Colon (tissue), 2 donors: ENCODE results near the gene PRLR.
A peak's percentile ranks its signal among the peaks of the same experiment; 100 is the strongest.

ENCODE experiments used
- FAIRE-seq: peaks from 2 replicates; lab custom pipeline; 2012; peaks lifted over from hg19 to GRCh38; lab: Jason Lieb, UNC
- donor health status: control.
- donor health status: control.

PRLR gene

DNA sequence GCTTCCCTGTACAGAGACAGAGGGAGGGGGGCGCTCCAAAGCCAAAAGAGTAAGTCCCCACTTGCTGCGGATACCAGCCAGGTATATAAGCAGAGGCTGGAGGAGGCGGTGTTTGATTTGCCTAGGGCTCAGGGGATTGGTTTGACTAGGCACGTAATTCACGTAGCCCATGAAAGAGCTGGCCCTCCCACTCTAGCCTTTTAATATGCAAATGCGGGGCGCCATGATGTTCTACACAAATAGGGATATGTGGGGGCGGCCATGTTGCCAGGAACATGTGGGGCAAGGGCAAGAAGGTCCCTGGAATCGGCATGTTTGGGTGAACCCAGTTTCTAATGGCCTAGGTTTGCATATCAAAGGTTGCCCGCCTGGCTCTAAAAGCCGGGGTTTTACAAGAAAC, 3.3 kb upstream of the PRLR start:
- FAIRE-seq, result no peak

DNA sequence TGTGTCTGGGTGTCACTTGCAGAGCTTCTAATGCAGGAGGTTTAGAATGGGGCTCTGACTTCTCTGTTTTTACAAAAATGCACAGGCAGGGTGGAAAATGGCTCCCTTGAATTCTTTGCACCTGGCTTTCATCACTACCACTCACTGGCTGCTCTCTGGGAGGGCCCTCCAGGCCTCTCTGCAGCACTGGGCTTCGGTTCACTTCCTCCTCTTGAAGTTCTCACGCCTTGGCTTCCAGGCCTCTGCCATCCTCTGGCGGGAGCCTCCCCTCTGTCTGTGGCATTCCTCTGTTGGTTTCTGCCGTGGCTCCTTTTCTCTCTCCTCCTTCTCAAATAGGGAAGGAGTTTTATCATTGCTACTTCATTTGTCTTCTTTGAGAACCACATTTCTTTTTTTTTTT, 2.8 kb upstream of the PRLR start:
- no peak for FAIRE-seq

DNA sequence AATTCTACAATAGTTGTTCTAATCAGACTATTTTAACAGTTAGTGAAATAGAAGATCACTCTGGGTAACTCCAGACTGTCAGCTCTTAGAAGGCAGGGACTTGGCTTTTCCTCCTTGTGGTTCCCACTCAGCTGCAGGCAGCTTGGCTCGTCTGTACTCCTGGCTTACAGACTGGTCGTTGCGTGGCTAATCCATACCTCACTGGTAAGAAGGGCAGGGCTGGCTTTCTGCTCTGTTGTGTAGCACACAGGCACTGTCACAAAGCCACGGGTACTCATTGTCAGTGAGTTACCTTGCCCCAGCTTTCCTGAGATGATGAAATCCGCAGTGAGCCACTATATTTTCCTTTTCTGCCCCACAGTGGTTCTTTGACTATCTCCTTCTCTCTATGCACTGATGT, 1.8 kb upstream of the PRLR start:
- no peak for FAIRE-seq

DNA sequence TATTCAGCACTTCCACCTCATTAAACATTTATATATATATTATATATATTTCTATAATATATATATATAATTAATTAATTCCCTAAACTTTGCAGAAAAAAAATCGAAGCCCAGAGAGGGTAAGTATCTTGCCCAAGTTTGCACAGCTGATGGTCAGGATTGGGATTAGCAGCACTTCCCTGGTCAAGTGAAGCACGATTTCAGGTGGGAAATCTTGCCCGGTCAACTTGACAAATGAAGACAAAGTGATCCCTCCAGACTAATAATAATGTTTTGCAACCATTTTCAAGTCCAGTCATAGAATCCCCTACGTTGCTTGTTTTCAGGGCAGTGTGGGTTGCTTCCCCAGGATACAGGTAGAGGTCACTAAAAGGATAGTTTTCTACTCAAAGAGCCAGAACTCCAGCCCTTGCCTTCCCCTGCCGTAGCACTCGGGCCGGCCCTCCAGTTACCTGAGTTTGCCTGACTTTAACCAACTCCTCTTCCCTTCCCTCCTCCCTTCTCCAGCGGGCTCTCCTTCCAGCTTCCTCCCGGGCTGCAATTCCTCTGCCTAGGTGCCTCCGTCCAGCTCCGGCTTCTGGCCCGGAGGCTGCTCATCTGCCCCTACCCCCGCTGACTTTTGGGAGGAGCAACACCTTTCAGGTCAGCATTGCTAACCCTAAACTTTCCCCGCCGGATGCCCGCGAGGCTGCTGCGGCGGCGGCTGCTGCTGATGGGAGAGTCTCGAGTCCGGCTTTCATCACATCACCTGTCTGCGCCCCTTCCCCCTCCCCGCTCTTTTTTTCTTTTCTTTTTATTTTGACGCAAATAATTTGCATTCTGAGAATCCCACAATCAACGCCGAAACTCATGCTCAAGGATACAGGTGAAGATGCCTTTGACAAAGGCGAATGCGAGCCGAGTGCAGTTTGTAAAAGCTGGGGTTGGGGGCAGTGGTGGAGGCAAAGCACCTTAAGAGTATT, 930 bp downstream of the PRLR start:
- FAIRE-seq, result no peak

GRCh38 chr5:35228310-35228709, 2.0 kb downstream of the PRLR start:
- FAIRE-seq, result no peak

GRCh38 chr5:35227720-35228119, 2.6 kb downstream of the PRLR start:
- FAIRE-seq, result no peak

DNA sequence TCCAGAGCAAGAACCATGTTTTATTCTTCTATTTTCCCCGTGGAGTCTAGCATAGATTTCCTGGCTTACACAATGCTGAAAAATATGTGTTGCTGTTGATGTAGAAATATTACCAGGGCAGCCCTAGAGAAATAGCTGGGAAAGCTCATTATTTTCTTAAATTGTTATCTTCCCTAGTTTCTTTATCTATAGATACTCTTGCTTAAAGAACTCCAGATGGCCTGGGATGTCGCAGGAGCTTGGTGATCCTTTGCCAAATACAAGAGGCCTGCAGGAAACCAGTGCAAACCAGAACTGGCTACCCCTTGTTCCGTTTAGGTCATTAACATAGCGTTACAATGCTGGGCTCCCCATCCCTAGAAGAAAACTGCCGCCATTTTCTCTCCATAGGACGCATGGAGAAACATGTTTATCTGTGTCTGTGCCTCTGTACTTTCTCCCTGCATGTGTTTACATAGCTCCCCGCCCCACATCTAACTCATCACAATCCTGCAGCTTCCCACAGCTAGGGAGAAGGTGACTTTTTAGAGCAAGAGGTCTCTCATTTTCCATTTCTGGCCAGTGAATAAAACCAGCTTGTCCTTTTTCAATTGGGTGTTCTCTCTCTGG, 6.4 kb downstream of the PRLR start:
- FAIRE-seq, result no peak

DNA sequence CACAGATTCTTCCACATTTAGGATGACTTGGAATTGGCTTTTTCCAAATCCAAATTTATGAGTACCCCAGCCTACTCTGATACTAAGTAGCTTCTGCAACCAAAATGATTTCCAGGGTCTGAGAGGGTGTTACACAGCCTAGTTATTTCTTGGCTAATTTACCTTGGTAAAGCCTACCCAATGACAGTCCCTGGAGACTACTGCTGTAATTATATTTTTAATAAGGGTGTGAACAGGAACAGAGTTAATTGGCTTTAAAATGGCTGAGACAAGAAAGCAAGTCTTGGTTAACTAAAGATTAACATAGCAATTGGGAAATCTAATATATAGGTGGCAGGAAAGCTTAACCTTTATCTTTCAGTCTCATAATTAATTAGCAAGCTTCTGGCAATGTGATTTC, 9.3 kb downstream of the PRLR start:
- FAIRE-seq, result no peak

DNA sequence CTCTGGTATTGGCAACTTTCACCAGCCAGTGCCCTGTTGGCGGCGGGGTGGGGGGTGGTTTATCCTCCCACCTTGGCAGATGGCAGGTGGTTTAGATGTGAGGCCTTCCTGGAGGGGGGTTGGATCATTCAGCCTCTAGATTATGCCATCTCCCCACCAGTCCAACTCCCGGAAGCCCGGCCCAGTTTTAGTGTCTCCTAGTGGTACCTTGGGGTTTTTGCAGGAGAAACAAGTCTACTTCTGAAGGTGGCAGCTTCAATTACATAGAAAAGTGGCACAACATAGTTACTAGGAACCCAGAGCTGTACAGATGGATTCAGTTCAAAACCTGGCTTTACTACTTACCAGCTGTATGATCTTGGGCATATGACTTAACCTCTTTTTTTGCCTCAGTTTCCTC, 11.3 kb downstream of the PRLR start:
- no peak for FAIRE-seq

GRCh38 chr5:35214051-35214450, 16.2 kb downstream of the PRLR start:
- no peak for FAIRE-seq

DNA sequence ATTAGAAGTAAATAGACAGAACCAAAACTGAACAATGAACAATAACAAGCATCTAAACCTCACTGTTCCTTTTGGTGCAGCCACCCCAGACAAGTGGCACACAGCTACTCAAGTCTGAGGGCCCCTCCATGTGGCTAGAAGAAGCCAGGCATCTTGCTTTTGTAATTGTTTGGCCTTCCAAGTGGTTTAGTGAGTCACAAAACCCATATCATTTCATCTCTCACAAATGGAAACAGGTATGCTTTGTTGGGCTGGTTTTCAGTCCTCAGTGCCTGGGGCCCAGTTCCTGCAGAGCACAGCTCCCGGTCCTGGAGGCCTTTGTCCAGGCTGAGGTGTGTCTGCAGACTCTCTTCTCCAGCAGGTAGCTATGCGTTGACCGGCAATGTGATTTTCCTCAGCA, 16.7 kb downstream of the PRLR start:
- FAIRE-seq, result no peak

DNA sequence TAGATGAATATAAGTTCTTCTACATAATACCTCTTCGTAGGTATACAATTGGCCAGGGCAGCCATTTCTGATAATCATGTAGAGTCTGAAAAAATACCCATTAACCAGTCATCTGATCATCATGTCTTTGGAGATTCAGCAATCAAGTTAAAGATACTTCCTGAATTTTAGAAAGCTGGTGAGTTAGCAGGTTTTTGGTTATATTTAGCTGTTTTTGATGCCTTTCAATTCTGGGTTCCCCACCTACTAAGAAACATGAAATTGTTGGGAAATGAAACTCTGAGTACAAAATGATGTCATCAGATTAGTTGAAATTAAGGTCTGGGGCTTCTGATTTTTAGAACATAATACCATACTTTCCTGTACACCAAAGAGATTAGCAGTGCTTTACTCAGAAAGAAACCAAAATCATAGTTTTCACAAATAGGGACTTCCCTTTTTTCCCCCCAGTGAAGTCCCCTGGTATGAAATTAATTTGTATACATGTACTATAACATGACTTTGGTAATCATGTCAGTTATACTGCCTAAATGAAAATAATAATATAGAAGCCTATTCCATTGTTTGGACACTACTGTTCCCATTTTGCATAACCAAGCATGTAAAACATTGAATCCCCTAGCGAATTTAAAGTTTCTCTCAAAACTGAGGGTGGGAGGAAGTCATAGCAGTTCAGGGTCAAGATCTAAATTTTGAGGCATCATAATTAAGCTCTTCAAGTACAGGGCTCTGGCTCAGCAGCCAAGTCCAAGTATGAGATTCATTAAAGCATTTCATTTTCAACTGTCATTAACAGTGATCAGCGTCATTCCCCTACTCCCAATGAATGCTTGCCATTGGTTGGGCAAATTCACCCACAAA, 17.9 kb downstream of the PRLR start:
- no peak for FAIRE-seq

DNA sequence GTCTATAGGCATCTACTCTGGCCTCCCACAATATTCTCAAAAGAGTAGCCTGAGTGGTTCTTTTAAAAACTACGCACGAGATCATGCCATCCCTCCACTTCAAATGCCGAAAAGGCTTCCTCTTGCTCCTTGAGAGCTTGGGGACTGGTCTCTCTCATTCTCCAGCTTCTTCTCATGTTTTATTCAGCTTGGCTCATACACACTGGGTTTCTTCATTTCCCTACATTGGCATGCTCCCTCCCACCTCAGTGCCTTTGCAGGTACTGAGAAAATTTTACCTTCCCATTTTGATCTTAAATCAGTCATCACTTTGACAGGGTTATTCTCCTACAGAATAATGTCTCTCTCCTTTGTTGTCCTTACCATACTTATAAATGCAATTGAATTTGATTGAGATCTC, 20.4 kb downstream of the PRLR start:
- no peak for FAIRE-seq

- FAIRE-seq, result no peak
Observed at GRCh38 chr5:35205606-35206005, 24.7 kb downstream of the PRLR start.

DNA sequence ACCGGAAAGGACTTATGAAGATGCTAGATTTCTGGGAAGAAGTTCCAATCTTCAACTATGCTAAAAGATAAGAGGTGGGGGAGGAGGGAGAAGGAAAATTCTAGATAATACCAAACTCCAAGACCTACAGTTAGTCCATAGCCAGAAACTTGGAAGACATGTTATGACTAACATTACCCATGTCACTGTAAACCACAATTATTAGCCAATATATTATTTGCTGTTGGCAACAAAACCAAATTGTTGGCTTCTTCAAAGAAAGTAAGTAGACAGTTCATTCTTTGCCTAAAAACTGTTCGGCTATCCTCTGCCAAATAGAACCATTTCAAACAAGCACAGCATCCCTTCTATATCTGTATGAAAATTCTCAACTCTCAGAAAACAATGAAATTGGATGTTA, 25.1 kb downstream of the PRLR start:
- no peak for FAIRE-seq

DNA sequence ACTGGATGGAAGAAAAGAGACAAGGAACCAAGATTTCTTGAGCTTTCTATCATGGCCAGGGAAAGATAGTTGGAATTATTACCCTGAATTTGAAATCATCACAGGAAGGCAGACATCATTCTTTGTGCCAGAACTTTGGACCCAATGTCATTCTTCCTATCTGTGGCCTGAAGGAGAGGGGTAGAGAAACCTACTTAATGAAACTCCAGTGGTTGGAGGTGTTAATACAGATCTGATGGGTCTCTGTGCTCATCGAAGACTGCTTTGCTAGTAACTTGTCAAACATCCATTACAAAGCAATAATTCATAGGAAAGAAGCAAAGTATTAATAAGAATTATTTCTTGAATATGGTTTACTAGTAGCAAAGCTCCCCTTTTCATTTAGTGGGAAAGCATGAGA, 26.9 kb downstream of the PRLR start:
- no peak for FAIRE-seq

DNA sequence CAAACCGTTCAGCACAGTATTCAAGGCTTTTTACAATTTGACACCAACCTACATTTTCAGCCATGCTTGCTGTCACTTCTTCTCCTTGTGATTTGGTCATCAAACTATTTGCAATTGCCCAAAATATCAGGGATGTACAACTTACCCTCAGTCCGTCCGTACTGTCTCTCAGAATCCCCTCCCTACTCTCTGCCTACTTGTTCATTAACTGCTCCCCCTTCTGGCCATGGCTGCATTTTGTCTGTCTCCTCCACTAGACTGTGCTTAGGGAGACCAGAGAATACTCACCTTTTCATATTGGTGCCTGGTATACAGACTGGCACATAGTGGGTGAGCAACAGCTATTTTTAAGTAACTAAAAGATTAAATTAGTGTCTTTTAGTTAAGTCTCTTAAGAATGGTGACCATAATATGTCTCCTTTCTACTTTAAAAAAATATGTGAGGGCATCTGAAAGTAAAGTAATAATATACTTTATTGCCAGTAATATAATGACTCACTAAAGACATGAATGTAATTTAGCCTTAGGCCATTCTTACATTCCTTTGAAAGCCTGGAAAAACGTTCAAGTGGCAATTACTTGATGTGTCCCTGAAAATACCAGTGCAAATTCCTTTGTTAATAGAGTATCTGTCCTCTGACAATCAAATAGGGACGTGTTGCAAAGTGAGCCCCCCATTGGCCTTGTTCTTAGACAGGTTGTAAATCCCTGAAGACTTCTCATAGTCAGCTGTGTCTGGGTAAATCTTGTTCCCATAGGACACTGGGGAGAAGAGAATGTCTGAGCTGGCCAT, 27.8 kb downstream of the PRLR start:
- peak; percentile 5 for FAIRE-seq

DNA sequence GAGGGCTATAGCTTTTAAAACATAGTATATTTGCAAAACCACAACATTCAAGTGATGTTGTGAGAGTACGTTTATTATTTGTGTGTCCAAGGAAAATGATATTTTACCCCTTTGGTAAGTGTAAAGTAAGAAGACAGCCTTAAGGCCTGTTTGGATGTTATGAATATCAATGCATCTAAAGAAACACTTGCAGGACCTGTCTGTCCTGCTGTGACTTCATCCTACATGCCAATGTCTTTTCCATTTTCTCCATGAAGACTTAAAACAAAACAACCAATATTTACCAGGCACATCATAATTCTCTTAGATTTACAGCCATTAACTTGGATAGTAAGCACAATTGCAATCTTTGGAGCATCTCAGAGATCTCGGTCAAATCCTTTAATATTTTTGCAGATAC, 29.0 kb downstream of the PRLR start:
- FAIRE-seq, result no peak

DNA sequence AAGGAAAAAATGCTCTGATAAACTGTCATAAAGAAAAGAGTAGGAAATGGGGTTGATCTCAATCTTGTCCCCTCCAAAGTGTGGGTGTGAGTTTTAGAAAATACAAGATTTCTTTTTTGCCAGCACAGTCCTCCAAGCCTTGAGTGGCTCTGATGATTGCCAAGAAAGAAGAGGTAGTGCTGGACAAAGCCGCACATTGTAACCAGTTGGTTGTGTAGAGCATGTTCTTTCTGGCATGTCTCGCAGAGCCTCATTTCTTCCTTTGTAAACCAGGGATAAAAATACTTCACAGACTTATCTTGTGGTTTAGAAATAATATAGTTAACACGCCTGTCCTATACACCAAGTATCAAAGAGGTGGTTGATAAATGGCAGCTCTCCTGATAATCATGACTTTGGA, 30.4 kb downstream of the PRLR start:
- FAIRE-seq, result no peak

GRCh38 chr5:35198686-35199085, 31.6 kb downstream of the PRLR start:
- FAIRE-seq, result no peak

DNA sequence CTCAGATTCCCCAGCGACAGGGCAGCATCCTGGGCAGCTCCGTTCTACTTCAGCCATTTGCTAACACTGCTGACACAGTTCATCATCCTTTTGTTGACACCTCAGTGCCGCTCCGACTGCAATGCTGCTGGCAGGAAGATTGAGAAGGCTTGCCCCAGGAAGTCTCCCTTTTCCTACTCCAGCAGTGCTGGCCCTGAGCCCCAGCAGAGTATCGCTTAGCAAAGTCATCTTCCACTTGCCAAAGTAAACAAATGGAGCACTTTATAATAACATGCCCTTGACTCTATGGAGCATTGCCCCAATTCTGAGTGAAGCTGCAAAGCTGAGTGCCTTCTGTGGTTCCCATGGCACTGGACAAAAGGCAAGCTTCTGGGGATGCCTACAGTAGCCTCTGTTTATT, 32.2 kb downstream of the PRLR start:
- no peak for FAIRE-seq

DNA sequence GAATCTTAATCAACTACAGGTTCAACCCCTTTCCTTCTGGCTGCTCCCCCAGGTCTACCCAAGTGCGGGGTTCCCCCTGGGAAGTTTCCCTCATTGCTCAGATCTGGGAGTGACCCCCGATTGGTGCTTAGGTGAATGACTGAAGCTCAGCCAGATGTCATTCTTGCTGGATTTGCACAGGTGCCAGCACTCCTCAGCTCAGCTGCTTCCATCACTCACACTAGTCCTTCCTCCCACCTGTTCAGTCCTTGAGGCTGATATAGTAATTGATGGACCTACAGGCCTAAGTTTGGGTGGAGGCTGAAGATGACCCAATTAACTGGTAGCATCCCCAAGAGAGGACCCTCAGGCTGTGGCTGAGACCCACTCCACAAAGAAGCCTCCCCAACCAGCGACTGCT, 32.9 kb downstream of the PRLR start:
- FAIRE-seq, result no peak
